SHP77 (cell line): ENCODE results near the gene CRYM.

Experiments used
- DNase-seq, 2 experiments: peaks; one replicate each; lab custom pipeline; 2025; lab: John Stamatoyannopoulos, UW

Gene CRYM

DNA sequence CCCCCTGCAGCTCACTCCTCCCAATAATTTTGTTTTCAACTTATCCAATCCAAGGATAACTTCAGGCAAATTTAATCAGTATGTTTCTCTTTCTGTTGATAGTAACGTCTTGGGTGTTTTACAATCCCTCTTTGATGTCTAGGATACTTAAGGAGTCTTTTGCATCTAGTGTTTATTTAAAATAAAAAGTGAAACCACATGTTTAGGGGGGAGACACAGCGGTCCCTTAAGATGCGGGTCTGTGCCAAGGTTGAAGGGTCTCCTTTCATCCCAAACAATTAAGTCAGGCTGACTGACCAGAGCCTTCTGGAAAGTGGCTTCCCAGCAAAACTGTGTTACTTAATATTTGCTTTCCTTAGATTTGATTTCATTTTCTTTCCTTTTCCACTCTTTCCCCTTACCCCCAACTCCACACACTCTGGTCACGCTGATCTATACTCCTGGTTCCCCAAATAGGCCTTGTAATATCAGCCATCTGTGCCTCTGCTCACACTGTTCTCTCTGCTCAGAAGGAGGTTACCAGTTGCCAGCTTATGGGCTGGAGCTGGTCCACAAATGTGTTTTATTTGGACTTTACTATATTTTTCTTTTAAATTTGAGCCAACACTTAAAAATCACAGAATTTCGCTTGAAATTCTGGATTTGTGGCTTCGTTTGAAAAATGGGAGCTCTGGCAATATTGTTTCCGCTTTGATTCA lies 33.4 kb downstream of the CRYM start:
- no peak for DNase-seq

DNA sequence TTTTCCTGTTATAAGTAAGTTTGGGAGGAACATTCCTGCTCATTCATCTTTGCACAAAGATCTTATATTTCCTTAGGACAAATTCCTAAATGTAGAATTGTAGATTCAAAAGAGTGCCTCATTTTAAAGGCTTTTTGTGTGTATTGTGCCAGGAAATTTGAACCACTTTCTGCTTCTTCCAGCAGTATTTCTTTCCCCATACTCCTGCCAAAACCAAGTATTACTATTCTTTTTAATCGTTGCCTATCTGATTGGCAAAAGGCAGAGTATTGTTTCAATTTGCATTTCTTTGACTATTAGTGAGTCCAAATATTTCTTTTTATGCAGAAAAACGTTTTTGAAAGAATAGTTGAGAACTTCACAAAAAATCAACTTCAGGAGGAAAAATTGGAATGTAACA lies 35.3 kb downstream of the CRYM start:
- DNase-seq: no peak

- DNase-seq: no peak
These were observed 38.4 kb downstream of the CRYM start for GRCh38 chr16:21239646-21240045.

- DNase-seq: no peak
These were observed 41.3 kb downstream of the CRYM start for GRCh38 chr16:21236831-21237230.

DNA sequence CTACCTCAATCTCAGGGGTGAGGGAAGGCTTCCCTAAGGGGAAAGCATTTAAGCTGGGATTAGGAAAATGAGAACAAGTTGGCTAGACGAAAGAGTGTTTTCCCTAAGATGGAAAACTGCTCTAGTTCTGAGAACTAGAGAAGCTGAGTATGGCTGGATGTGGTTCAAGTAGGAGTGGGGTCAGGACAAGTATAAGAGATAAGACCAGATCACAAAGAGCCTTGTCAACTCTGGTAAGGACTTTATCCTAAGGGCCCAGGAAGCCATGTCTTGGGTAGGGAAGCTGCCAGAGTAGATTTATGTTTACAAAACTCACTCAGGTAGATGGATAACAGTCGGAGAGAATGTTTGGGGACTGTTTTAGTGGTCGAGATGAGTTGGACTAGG lies 42.9 kb downstream of the CRYM start:
- DNase-seq: no peak

- DNase-seq: no peak
These were observed 44.5 kb downstream of the CRYM start, which contains the start of gene ANKS4B for GRCh38 chr16:21233521-21234150. TSS of gene ANKS4B (plus strand) at chr16:21233699. CDS start at chr16:21233738, 39 bp downstream.

DNA sequence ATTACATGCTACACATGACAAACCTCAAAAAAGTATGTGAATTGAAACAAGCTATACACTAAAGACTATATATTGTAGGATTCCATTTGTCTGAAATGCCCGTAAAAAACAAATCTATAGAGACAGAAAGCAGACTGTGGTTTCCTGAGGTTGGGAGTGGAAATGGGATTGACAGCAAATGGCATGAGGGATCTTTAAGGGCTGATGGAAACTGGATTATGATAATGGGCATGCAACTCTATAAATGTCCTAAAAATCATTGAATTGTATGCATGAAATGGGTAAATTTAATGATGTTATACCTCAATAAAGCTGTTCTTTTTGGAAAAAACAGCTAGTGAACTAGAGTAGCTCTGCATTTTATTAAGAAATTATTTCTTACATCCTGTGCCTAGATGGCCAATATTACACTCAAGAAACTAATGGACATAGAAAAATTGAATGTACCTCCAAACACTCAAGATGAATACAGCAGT lies 45.0 kb downstream of the CRYM start:
- no peak for DNase-seq

- no peak for DNase-seq
These were observed 49.7 kb downstream of the CRYM start for GRCh38 chr16:21228361-21228872.

GRCh38 chr16:21227866-21228265 lies 50.2 kb downstream of the CRYM start:
- DNase-seq: no peak

GRCh38 chr16:21226749-21227148 lies 51.3 kb downstream of the CRYM start:
- DNase-seq: no peak

DNA sequence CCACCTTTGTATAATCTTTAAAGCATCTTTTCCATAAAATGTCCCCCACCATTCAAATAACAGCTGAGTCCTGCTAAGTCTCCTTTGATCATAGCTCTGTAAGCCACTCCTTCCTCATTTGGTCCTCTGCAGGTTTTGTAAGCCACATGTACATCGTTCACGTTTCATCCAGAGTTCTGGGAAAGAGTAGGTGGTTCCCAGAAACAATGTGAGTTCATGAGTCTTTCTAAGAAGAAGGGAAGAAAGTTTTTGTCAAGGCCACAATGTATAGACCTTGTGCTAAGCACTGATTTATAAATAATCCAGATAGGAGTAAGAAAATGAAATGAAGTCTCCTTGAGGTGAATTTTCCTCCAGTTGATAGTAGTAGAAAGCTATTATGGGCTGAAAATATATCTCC lies 53.3 kb downstream of the CRYM start:
- no peak for DNase-seq

- DNase-seq: no peak
These were observed 54.3 kb downstream of the CRYM start for GRCh38 chr16:21223787-21224186.

DNA sequence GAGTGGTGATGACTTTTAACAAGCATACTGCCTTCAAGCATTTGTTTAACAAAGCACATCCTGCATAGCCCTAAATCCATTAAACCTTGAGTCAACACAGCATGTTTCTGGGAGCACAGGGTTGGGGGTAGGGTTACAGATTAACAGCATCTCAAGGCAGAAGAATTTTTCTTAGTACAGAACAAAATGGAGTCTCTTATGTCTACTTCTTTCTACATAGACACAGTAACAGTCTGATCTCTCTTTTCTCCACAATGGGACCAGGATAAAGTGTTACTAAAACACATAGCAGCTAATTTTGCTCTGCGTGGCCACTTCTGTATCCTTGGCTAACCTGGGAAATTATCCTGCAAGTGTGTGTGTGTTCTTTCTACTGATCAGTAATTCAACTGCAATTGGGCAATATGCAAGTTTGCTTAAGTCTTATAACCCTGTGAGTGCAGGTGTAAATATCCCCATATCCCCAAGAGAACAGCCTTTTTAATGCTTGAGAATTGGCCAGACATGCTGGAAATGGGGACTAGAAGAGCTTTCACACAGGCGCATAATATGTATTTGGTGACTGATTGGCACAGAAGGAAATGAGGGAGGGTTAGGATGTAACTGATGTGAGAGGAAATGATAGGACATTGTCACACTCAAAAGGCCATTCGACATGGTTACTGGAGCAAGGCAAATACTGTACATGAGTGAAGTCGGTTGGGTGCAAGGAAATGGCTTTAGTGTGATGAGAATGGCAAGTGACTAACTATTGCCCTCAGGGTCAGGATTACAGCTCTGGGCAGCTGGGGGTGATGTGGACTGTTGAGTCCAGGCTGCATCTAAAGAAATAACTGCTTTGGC lies 55.4 kb downstream of the CRYM start:
- no peak for DNase-seq

- DNase-seq: no peak
These were observed 58.5 kb downstream of the CRYM start for GRCh38 chr16:21219551-21219950.

DNA sequence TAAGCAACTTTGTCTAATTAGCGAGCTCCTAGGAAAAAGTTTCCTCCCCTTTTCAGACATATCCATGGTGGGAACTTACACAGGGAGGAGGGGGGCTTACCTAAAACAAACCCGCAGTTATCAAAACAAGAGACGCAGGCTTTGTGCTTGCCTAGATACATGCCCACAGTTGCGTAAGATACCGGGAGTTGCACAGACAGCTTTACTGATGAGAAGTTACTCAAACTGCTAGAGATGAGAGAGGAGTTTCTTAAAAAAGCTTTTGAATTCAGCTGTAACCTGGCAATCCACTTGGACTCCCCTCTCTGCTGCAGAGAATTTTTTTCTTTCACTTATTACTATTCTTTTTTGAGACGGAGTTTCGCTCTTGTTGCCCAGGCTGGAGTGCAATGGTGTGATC lies 59.9 kb downstream of the CRYM start:
- no peak for DNase-seq

- no peak for DNase-seq
These were observed 61.0 kb downstream of the CRYM start for GRCh38 chr16:21217121-21217520.

- DNase-seq: no peak
These were observed 64.0 kb downstream of the CRYM start for GRCh38 chr16:21214086-21214485.

GRCh38 chr16:21211486-21211885 lies 66.6 kb downstream of the CRYM start, which contains the start of gene ZP2:
TSS of gene ZP2 (minus strand) at chr16:21211574. CDS start at chr16:21211547, 27 bp downstream.
- DNase-seq: no peak
